ENCODE measurements around the gene ANK3. TPM values are rescaled to one million over a fixed set of nuclear protein-coding genes. Genes with fewer than 3 reads are reported as not detected.

The ANK3 gene
- total RNA-seq, 1 donor, result 248 TPM

- H3K4me3 ChIP-seq (ENCODE audit: low read depth, low read length), result no peak overlapping the region
- no peak for TF ChIP-seq CTCF (IDR thresholded peaks at IDR 0.05; ENCODE audit: insufficient read depth, low read length)
- no peak for DNase-seq (ENCODE audit: low read depth)
Observed at GRCh38 chr10:60376221-60377041, 13.2 kb downstream of the ANK3 start.

- H3K4me3 ChIP-seq (ENCODE audit: low read depth, low read length), result no peak overlapping the region
- no peak for DNase-seq (ENCODE audit: low read depth)
- TF ChIP-seq CTCF (IDR thresholded peaks at IDR 0.05; ENCODE audit: insufficient read depth, low read length), result no peak
Observed at GRCh38 chr10:60375293-60376004, 14.2 kb downstream of the ANK3 start.

- no peak for DNase-seq (ENCODE audit: low read depth)
- no peak for TF ChIP-seq CTCF (IDR thresholded peaks at IDR 0.05; ENCODE audit: insufficient read depth, low read length)
- H3K4me3 ChIP-seq (ENCODE audit: low read depth, low read length), result no peak overlapping the region
Observed at GRCh38 chr10:60374836-60375235, 14.8 kb downstream of the ANK3 start.

GRCh38 chr10:60372436-60372835 lies 17.2 kb downstream of the ANK3 start:
- TF ChIP-seq CTCF (IDR thresholded peaks at IDR 0.05; ENCODE audit: insufficient read depth, low read length), result no peak
- H3K4me3 ChIP-seq (ENCODE audit: low read depth, low read length), result no peak overlapping the region
- DNase-seq (ENCODE audit: low read depth), result no peak

- no peak for DNase-seq (ENCODE audit: low read depth)
- no peak overlapping the region for H3K4me3 ChIP-seq (ENCODE audit: low read depth, low read length)
- TF ChIP-seq CTCF (IDR thresholded peaks at IDR 0.05; ENCODE audit: insufficient read depth, low read length), result no peak
Observed at GRCh38 chr10:60369547-60369930, 20.1 kb downstream of the ANK3 start.

GRCh38 chr10:60368875-60369546 lies 20.7 kb downstream of the ANK3 start:
- no peak for DNase-seq (ENCODE audit: low read depth)
- H3K4me3 ChIP-seq (ENCODE audit: low read depth, low read length), result no peak overlapping the region
- TF ChIP-seq CTCF (IDR thresholded peaks at IDR 0.05; ENCODE audit: insufficient read depth, low read length), result no peak
